OCI-LY7 (cell line): ENCODE data around the gene GSN. TPM values are rescaled to one million over a fixed set of nuclear protein-coding genes. Genes with fewer than 3 reads are reported as not detected.

Source experiments
- BruUV-seq: library from RNA; stranded (reverse); fragments of 400-500 nt; replicated peaks from 2 replicates; lab custom pipeline; 2021; lab: Mats Ljungman, UMichigan
- CTCF ChIA-PET: fragments of 300-600 bp; sonication (Branson Sonifier 250); formaldehyde crosslinking; loops from one replicate; lab custom pipeline; 2022; ENCODE audit warnings: antibody characterized with exemption; ENCODE audit not compliant: unreplicated experiment; lab: Charles Lee
- POLR2A ChIA-PET: fragments of 300-600 bp; sonication (Branson Sonifier 250); formaldehyde crosslinking; loops from one replicate; lab custom pipeline; 2022; ENCODE audit warnings: antibody characterized with exemption; lab: Charles Lee
- DNase-seq: peaks from one replicate; pipeline ENCODE4 v3.0.0-alpha.2; 2015; ENCODE audit warnings: low spot score
- H2AFZ ChIP-seq: fragments of 200-600 bp; sonication (generic), shearing (Covaris generic); 2 replicates; pipeline ENCODE4 v1.6.1; 2014; ENCODE audit warnings: mild to moderate bottlenecking, antibody characterized with exemption, low read length, moderate library complexity
- H3K27ac ChIP-seq: fragments of 200-600 bp; sonication (generic); 2 replicates; pipeline ENCODE4 v1.5.1; 2014; ENCODE audit warnings: mixed run types, low read depth, mild to moderate bottlenecking, moderate library complexity, low read length, inconsistent platforms; ENCODE audit not compliant: poor library complexity, severe bottlenecking
- H3K36me3 ChIP-seq: fragments of 200-600 bp; sonication (generic); 2 replicates; pipeline ENCODE4 v1.6.1; 2014; ENCODE audit warnings: mild to moderate bottlenecking, antibody characterized with exemption, low read length, moderate library complexity, mixed read lengths; ENCODE audit not compliant: insufficient read depth
- H3K4me1 ChIP-seq: fragments of 200-600 bp; sonication (generic); 2 replicates; pipeline ENCODE4 v1.5.1; 2014; ENCODE audit warnings: mild to moderate bottlenecking, low read length; ENCODE audit not compliant: insufficient read depth, poor library complexity, severe bottlenecking
- H3K4me2 ChIP-seq: fragments of 200-600 bp; sonication (generic); 2 replicates; pipeline ENCODE4 v1.6.1; 2014; ENCODE audit warnings: mild to moderate bottlenecking, low read length
- H3K4me3 ChIP-seq: fragments of 200-600 bp; sonication (generic); 2 replicates; pipeline ENCODE4 v1.5.1; 2014; ENCODE audit warnings: mild to moderate bottlenecking, low read depth, low read length; ENCODE audit not compliant: poor library complexity, severe bottlenecking
- H3K79me2 ChIP-seq: fragments of 200-600 bp; sonication (generic); 2 replicates; pipeline ENCODE4 v1.6.1; 2016; ENCODE audit warnings: low read depth, mild to moderate bottlenecking, low read length, moderate library complexity, mixed read lengths; ENCODE audit not compliant: insufficient read depth
- H3K9me2 ChIP-seq: fragments of 200-600 bp; sonication (generic); 2 replicates; pipeline ENCODE4 v1.6.1; 2016; ENCODE audit warnings: mild to moderate bottlenecking, low read length, mixed read lengths; ENCODE audit not compliant: insufficient read depth
- H3K9me3 ChIP-seq: fragments of 200-600 bp; sonication (generic); 2 replicates; pipeline ENCODE4 v1.6.1; 2014; ENCODE audit warnings: mild to moderate bottlenecking, mixed run types, low read length, mixed read lengths
- H4K20me1 ChIP-seq: fragments of 200-600 bp; sonication (generic); 2 replicates; pipeline ENCODE4 v1.6.1; 2014; ENCODE audit warnings: mild to moderate bottlenecking, antibody characterized with exemption, low read length, moderate library complexity, mixed read lengths; ENCODE audit not compliant: insufficient read depth
- EZH2phosphoT487 ChIP-seq: fragments of 200-600 bp; sonication (generic); IDR thresholded peaks from 2 replicates; pipeline ENCODE4 v1.6.1; 2018; ENCODE audit warnings: low read depth, borderline replicate concordance, mild to moderate bottlenecking, mixed run types, antibody characterized with exemption, low read length, moderate library complexity, mixed read lengths
- intact Hi-C: fragments of 100-400 bp; cut with micrococcal nuclease; formaldehyde crosslinking; loops from one replicate; pipeline ENCODE4 v1.10.0; 2022; ENCODE audit not compliant: unreplicated experiment
- total RNA-seq, 2 experiments: library from RNA; depleted of rRNA in 1 of 2; stranded (reverse); fragments of >200 nt in 1 of 2; shearing (Covaris generic) in 1 of 2; gene quantifications; 2 replicates each; pipeline ENCODE4 v1.2.3, GENCODE V29; 2014 to 2022
- TF ChIP-seq, protein P1 (sequence below): fragments of 200-600 bp; sonication (generic); conservative IDR thresholded peaks from 2 replicates; pipeline ENCODE4 v1.5.1; 2014; ENCODE audit warnings: mild to moderate bottlenecking, antibody characterized with exemption, low read length, moderate library complexity, mixed read lengths

The GSN gene
- total RNA-seq, 2 experiments from 2014 or later: 13.4 to 16.3 TPM

DNA sequence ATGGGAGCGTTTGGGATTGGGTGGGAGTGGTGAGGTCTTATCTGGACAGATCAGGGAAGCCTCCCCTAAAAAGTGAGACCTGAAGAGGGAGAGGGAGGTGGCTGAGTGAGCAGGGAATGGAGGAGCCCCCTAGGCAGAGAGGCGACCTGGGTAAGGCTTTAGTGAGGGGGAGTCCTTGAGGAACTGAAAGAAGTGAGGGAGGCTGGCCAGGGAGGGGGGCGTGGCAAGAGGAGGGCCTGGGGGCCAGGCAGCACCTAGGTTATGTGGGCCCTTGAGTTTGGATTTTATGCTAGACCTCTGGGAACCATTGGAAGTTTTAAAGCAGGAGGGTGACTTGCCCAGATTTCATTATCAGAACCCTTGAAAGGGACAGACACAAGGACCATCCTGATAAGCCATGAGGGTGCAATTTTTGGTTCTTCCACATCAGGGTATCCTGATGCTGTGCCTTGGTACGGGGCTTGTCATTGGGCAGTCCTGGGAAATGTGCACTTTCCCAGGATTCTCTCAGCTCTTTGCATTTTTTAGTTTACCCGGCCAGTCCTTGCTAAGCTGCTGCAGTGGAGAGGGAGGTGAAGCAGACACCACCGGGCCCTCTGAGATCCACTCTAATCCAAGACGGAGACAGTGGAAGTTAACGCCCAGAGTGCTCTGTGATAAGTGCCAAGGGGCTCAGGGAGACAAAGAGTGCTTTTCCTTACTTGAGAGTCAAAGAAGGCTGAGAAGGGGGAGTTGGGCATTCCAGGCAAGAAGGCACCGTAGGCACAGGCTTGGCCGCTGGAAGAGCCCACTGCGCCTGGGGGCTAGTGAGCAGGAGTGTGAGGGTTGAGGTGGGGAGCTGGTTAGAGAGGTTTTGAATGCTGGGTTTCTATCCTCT, 16.1 kb downstream of the GSN start:
- Histone ChIP-seq H3K9me2 (no peaks in the 10 kb centered on the region), H4K20me1 (no peaks in the 10 kb centered on the region), H3K36me3 (no peaks in the 10 kb centered on the region), H3K27ac (no peak overlapping the region), H3K4me3 (no peak overlapping the region), H2AFZ (no peak overlapping the region), H3K4me2 (no peak overlapping the region), H3K9me3 (no peaks in the 10 kb centered on the region), H3K79me2 (no peaks in the 10 kb centered on the region), H3K4me1 (no peaks in the 10 kb centered on the region)
- BruUV-seq: no TSS peak
- intact Hi-C loops: no loop called here
- TF ChIP-seq, protein P1, sequence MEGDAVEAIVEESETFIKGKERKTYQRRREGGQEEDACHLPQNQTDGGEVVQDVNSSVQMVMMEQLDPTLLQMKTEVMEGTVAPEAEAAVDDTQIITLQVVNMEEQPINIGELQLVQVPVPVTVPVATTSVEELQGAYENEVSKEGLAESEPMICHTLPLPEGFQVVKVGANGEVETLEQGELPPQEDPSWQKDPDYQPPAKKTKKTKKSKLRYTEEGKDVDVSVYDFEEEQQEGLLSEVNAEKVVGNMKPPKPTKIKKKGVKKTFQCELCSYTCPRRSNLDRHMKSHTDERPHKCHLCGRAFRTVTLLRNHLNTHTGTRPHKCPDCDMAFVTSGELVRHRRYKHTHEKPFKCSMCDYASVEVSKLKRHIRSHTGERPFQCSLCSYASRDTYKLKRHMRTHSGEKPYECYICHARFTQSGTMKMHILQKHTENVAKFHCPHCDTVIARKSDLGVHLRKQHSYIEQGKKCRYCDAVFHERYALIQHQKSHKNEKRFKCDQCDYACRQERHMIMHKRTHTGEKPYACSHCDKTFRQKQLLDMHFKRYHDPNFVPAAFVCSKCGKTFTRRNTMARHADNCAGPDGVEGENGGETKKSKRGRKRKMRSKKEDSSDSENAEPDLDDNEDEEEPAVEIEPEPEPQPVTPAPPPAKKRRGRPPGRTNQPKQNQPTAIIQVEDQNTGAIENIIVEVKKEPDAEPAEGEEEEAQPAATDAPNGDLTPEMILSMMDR: no peak
- TF ChIP-seq EZH2phosphoT487: no peak
- ChIA-PET POLR2A (no interaction called here), CTCF (no interaction called here)
- DNase-seq: no peak

DNA sequence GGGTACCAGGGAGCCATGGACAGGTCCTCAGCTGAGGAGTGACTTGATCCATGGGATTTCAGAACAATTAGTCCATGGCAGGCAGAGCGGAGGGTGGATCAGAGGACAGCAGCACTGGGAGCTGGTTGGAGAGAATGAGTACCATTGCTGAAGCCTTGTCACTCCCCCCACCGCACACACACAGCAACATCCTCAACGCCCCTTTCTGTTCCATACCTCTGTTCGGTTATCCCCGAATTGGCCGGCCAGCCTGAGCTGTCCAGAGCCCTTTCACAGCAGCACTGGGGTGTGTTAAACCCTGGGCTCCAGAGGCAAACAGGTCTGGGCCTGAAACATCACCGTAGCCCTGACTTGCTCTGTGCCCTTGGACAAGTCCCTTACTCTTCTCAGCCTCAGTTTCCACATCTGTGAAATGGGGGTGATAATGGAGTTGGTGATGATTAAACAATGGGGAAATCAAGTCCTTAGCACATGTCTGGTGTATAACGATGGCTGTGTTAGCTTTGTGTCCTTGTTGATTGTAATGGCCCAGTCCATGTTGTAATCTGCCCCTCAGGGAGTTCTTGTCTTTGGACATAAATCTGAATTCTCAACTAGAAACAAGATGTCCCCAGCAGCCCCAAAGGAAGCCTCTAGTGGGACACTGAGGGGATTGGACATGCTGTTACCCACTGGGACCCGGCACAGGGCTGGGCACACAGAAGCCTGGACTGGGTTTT, 16.9 kb downstream of the GSN start:
- Histone ChIP-seq H3K27ac (no peak overlapping the region), H3K4me1 (no peaks in the 10 kb centered on the region), H4K20me1 (no peaks in the 10 kb centered on the region), H2AFZ (no peak overlapping the region), H3K4me3 (no peak overlapping the region), H3K4me2 (no peak overlapping the region), H3K9me3 (no peaks in the 10 kb centered on the region), H3K9me2 (no peaks in the 10 kb centered on the region), H3K36me3 (no peaks in the 10 kb centered on the region), H3K79me2 (no peaks in the 10 kb centered on the region)
- CTCF ChIA-PET: no interaction called here
- POLR2A ChIA-PET: no interaction called here
- DNase-seq: no peak
- intact Hi-C loops: no loop called here
- no TSS peak for BruUV-seq
- TF ChIP-seq EZH2phosphoT487: no peak
- TF ChIP-seq, protein P1: no peak
